RPMI7951 (cell line): ENCODE measurements around the gene IPO13. TPM values are rescaled to one million over a fixed set of nuclear protein-coding genes. Genes with fewer than 3 reads are reported as not detected.

ENCODE experiments used
- DNase-seq: peaks from one replicate; pipeline ENCODE4 v3.0.0-alpha.2; 2012; ENCODE audit warnings: low read depth
- total RNA-seq: library from RNA; depleted of rRNA; stranded (reverse); fragments of >200 nt; shearing (Covaris generic); gene quantifications from 2 replicates; pipeline ENCODE4 v1.2.3, GENCODE V29; 2014

The IPO13 gene
- total RNA-seq, 1 experiment from 2014 or later = 25.8 TPM

- no peak for DNase-seq
Measured at GRCh38 chr1:43987159-43987902, 40.6 kb downstream of the IPO13 start.

GRCh38 chr1:43990271-43991199 lies 43.8 kb downstream of the IPO13 start:
- peak; percentile 20 for DNase-seq

GRCh38 chr1:43991200-43991475 lies 44.4 kb downstream of the IPO13 start:
- no peak for DNase-seq

- DNase-seq = peak; percentile 88
Measured at GRCh38 chr1:43991476-43992231, 44.9 kb downstream of the IPO13 start, which contains the start of gene CCDC24. Gene CCDC24, plus strand, starts transcription at chr1:43991599. Its CDS starts 280 bp downstream, at chr1:43991879.

GRCh38 chr1:43992232-43992995 lies 45.7 kb downstream of the IPO13 start:
- no peak for DNase-seq

- DNase-seq = no peak
Measured at GRCh38 chr1:43993206-43993914, 46.6 kb downstream of the IPO13 start.

- DNase-seq = no peak
Measured at GRCh38 chr1:43994071-43994470, 47.3 kb downstream of the IPO13 start.

GRCh38 chr1:43994794-43995790 lies 48.3 kb downstream of the IPO13 start:
- DNase-seq = peak; percentile 26

GRCh38 chr1:43995984-43996732 lies 49.4 kb downstream of the IPO13 start:
- DNase-seq = no peak

- no peak for DNase-seq
Measured at GRCh38 chr1:43996733-43997115, 50.0 kb downstream of the IPO13 start.

- DNase-seq = no peak
Measured at GRCh38 chr1:43997295-43997999, 50.7 kb downstream of the IPO13 start.

GRCh38 chr1:43998000-43998378 lies 51.2 kb downstream of the IPO13 start:
- no peak for DNase-seq

- DNase-seq = no peak
Measured at GRCh38 chr1:43999455-43999854, 52.7 kb downstream of the IPO13 start.

GRCh38 chr1:44000122-44000665 lies 53.4 kb downstream of the IPO13 start:
- DNase-seq = no peak

GRCh38 chr1:44002165-44002564 lies 55.4 kb downstream of the IPO13 start:
- DNase-seq = no peak

GRCh38 chr1:44002606-44003157 lies 55.9 kb downstream of the IPO13 start:
- no peak for DNase-seq

GRCh38 chr1:44008259-44008658 lies 61.5 kb downstream of the IPO13 start:
- no peak for DNase-seq
